Stimulated activated CD4-positive, alpha-beta T cell treated with anti-CD3 and anti-CD28 coated beads, Interleukin-2, amount 100 ng/mL, for 48 hours (primary cell): ENCODE data around the gene ZBTB7C.

Experiments
- DNase-seq, 2 donors: peaks; one replicate each; pipeline ENCODE4 v3.0.0-alpha.2; 2020

Gene ZBTB7C

GRCh38 chr18:48206887-48207286 is 202.3 kb downstream of the ZBTB7C start:
- DNase-seq, result no peak

- no peak for DNase-seq
These were observed 205.1 kb downstream of the ZBTB7C start for GRCh38 chr18:48203961-48204666.

- no peak for DNase-seq
These were observed 205.8 kb downstream of the ZBTB7C start for GRCh38 chr18:48203288-48203945.

- DNase-seq, result no peak
These were observed 206.6 kb downstream of the ZBTB7C start for GRCh38 chr18:48202350-48203260.

- DNase-seq, result no peak
These were observed 207.2 kb downstream of the ZBTB7C start for GRCh38 chr18:48202006-48202348.

GRCh38 chr18:48201337-48202005 is 207.7 kb downstream of the ZBTB7C start:
- DNase-seq, result no peak

GRCh38 chr18:48200631-48201336 is 208.4 kb downstream of the ZBTB7C start:
- DNase-seq, result no peak

GRCh38 chr18:48199399-48199798 is 209.8 kb downstream of the ZBTB7C start:
- no peak for DNase-seq

- no peak for DNase-seq
These were observed 211.4 kb downstream of the ZBTB7C start for GRCh38 chr18:48197819-48198218.

GRCh38 chr18:48195787-48196186 is 213.4 kb downstream of the ZBTB7C start:
- no peak for DNase-seq

- no peak for DNase-seq
These were observed 214.5 kb downstream of the ZBTB7C start for GRCh38 chr18:48194591-48195181.

- DNase-seq, result no peak
These were observed 215.4 kb downstream of the ZBTB7C start for GRCh38 chr18:48193521-48194492.

- no peak for DNase-seq
These were observed 216.6 kb downstream of the ZBTB7C start for GRCh38 chr18:48192542-48192941.

- no peak for DNase-seq
These were observed 217.7 kb downstream of the ZBTB7C start for GRCh38 chr18:48191494-48191893.

GRCh38 chr18:48190994-48191393 is 218.2 kb downstream of the ZBTB7C start:
- no peak for DNase-seq

GRCh38 chr18:48188609-48189008 is 220.6 kb downstream of the ZBTB7C start:
- DNase-seq, result no peak

- DNase-seq, result no peak
These were observed 222.3 kb downstream of the ZBTB7C start for GRCh38 chr18:48186861-48187260.

GRCh38 chr18:48186131-48186766 is 222.9 kb downstream of the ZBTB7C start:
- DNase-seq, result no peak

GRCh38 chr18:48184118-48184517 is 225.1 kb downstream of the ZBTB7C start:
- DNase-seq, result no peak

- DNase-seq, result no peak
These were observed 225.6 kb downstream of the ZBTB7C start for GRCh38 chr18:48183613-48184012.
